ENCODE data around the gene SLC37A1.

Gene SLC37A1

DNA sequence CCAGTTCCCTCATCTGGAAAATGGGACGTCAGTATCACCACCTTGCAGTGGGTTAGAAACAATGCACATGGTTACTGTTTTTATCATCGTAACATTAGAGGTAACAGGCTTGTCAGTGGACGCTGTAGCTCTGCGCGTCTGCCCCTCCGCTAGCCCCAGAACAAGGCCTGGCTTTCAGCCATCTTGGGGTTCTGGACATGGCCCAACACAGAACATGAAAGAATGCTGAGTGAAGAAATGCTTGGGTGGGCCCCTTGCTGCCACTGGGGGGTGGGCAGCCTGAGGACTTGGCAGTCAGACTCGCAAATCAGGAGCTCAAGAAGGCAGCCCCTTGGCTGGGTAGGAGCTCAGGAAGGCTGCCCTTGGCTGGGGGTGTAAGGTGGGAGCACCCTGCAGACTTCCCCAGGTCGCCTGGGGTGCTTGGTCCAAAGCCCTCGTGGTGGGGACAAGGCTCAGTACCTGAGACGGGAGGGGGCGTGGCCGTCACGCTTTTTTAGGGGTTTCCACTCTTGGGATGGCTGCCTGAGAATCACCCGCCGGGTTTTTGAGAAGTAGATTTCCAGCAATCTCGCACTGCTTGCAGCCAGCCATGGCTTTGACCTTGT lies 51.7 kb downstream of the SLC37A1 start:
- no peak for DNase-seq

DNA sequence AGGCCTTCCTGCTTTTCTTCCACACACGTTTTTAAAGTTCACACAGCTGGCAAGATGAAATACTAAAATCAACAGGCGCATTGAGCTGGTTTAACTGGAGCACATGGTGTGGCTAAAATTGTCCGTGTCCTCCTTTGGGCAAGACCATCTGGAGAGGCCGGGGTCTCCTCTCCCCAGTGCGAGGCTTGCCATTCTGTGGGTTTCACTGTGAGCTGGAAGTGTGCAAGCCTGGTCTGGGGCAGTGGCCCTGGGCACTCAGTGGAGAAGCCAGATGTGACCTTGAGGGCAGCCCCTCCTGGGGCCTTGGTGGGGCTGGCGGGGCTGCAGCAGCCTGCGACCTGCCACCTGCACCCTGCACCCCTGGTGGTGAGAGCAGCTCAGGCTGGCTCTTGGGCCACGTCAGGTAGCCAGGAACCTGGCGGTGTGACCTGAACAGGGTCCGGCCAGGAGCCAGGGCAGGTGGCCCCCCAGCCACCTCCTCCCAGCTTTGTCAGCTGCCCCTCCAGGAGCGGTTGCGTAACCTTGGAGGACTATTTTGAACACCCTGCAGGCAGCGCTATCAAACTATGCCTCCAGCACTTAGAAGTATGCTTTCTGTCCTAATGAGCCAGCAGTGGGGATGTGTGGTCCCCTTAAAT lies 52.4 kb downstream of the SLC37A1 start:
- DNase-seq = no peak

- no peak for DNase-seq
Measured at GRCh38 chr21:42566524-42567213, 53.0 kb downstream of the SLC37A1 start.

DNA sequence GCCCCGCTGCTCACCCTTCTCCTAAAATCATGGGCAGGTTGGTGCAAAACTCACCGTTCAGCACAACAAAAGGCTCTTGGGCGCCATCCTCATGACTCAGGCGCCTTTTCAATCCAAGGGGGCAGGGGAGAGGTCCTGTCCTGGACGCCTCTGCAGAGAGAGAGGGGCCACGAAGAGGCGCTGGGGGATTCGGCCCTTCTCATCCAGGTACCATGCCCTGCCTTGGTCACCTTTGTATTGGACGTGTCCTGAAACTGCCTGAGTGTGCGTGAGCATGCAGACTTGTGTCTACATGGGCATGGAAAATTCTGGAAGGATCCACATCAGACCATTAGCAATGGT lies 53.5 kb downstream of the SLC37A1 start:
- DNase-seq = no peak

DNA sequence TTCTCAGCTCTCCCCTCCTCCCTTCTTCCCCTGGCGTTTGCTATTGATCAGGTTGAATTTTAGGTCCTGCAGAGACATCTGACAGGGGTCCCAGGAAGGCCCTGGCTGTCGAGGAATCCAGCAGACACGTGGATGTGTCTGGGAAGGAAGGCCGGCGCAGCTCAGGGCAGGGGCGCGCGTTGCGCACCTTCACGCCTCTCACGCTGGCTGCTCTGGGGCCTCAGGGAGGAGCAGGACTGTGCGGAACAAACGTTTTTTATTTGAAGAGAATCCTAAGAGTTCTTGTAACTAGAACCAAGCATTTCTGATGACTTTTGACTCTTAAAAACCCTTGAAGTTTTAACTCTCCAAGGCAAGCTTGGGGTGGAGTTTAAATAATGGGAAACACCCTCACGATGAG lies 54.2 kb downstream of the SLC37A1 start:
- DNase-seq = no peak

DNA sequence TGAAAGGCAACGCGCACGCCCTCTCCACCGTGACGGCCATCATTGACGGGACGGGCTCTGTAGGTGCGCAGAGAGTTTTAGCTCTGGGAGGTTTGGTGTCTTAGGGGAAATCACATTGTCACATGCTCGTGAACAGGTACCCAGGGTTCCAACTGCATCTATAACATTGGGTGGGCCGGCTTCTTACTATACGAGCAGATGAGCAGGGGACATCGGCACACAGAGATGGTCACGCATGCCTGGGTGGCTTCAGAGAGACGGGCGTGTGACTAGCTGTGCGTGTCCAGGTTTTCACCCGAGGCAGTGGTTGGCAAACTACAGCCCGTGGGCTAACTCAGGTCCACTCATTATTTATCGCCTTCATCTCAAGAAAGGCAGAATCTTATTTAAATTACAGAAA lies 54.7 kb downstream of the SLC37A1 start:
- DNase-seq = no peak

GRCh38 chr21:42568866-42569731 lies 55.4 kb downstream of the SLC37A1 start:
- peak; percentile 43 for DNase-seq

- DNase-seq = no peak
Measured at GRCh38 chr21:42569732-42570301, 56.2 kb downstream of the SLC37A1 start.

- no peak for DNase-seq
Measured at GRCh38 chr21:42570362-42570761, 56.7 kb downstream of the SLC37A1 start.

DNA sequence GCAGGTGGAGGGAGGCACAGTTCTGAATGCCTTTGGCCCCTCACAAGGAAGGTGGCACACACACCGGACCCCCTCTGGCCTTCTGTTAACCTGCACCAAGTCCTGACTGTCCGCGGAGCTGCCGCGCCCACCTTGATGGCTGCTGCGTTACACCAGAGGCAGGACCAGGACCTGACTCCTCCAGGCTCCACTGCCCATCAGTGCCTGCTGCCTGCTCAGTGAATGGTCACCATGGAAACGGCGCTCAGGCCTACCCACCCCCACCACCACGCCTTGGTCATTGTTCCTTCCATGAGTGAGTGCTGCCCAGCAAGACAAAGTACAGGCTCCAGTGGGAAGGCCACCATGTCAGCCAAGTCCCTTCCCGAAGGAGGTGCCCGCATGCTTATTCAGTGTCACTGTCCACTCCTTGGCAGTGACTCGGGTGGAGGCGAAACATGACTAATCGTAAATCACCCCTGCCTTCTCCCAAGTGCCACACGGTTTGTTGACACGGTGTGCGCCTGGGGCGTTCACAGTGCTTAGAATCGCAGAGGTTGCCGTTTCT lies 57.3 kb downstream of the SLC37A1 start:
- DNase-seq = peak; percentile 62

DNA sequence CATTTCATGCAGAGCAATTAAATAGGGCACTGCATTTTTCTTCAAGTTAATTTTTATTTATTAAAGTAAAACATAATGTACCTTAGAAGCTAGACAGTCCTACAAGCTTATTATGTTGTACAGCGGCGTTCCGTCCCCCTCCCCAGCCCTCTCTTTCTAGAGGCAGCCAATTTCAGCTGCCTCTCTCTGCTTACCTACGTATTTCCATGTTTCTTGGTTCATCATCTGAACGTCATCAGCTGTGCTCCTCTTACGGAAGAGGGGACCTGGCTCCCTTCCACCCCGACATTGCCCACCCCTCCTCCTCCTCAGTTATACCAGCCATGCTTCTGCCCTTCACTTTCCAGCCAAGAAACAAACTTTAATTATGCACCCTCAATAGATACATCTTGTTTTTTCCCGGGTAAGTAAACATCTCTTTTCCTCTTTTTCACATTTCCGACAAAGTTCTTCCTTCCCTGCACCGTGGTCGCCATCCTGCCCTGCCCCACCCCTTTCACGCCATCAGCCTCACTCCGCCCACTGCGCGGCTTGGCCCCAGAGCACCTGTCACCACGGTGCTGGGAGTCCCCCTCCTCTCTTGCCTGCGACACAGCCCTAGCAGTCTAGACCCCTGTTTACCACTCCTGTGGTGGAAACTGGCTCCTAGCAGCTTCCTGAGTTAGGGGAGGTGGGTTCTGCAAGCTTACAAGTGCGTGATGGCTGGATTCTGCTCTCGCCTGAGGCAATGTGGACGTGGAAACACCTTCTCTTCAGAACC lies 57.9 kb downstream of the SLC37A1 start:
- DNase-seq = no peak

DNA sequence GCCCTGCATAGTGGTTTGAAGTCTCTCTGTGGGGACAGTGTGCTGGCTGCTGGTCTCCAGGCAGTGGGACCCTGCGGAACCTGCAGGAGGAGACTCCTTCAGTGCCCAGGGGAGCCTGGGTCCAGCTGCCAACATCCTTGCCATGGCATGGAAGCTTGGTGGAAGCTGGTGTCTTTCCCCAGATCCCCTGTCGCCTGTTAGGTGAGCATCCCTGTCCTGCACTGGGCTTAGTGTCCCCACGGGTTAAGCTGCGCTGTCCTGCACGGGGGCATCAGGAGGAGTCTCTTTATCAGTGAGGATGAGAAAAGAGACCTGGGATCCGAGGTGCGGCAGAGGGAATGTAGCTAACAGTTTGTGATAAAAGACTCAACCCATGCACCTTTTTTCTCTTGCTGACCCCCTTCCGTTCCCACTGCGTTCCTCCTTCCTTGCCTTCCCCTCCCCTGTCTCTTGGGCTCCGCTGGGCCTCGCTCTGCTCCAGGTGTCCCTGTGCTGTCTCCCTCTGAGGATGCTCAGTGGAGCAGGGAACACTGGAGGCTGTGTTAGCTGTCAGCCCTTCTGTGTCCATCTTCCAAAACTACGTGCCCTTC lies 59.3 kb downstream of the SLC37A1 start:
- no peak for DNase-seq

GRCh38 chr21:42574234-42575027 lies 60.8 kb downstream of the SLC37A1 start:
- DNase-seq = no peak

DNA sequence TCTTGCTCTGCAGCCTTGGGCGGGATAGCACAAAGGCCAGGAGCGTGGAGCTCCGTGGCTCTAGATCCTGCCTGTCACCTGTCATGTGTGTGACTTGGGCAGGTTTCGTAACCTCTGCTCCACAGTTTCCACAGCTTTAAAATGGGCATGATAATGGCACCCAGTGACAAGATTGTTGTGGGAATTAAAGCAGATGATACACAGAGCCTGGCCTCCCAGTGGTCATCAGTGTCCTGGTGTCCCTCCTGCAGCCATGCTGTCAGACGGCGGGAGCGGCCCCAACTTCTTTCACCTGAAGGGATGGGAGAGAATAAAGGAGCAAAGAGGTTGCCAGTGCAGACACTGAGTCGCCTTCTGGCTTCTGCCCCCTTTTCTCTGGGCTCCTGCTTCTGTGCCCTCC lies 61.5 kb downstream of the SLC37A1 start:
- DNase-seq = no peak

DNA sequence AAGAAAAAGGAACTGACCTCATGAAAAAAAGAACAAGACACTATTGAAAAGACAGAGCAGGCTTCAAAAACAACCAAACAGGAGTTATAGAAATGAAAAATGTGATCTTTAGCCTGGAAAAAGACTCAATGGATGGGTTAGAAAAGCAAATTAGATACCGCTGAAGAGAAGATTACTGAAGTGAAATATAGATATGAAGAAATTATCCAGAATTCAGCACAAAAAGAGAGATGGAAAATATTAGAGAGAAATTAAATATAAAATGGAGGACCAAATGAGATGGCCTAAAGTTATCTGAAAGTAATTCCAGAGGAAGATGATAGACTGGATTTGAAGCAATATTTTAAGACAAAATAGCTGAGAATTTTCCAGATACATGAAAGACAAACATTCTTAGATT lies 63.0 kb downstream of the SLC37A1 start:
- no peak for DNase-seq

GRCh38 chr21:42578034-42578433 lies 64.4 kb downstream of the SLC37A1 start:
- DNase-seq = no peak

DNA sequence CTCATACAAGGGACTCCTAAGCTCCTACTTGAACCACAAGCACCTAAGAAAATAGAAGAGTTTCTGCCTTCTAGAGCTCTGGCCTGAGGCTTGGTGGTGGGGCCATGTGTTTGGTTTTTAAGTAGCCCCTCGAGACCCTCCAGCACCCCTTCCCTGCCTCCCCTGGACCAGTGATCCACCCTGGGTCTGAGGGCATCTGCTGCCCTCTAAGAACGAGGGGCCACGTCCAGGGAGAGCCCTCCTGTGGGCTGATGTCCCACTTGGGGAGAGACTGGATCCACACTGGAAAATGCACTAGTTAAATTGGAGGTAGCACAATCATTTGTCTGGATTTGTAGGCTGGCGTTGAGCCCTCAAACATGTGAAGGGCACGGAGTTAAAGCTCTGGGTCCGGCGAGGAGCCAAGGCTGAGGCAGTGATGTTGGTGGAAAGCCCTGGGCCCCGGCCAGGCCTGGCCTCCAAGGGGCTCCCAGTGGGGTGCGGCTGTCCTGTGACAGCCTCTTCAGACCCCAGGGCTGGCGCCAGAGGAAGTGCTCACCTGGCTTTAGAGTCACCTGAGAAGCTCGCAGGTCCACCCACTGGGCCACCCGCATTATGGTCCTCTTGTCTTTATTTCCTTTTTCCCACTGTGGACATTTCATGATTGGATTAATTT lies 65.2 kb downstream of the SLC37A1 start:
- DNase-seq = no peak

DNA sequence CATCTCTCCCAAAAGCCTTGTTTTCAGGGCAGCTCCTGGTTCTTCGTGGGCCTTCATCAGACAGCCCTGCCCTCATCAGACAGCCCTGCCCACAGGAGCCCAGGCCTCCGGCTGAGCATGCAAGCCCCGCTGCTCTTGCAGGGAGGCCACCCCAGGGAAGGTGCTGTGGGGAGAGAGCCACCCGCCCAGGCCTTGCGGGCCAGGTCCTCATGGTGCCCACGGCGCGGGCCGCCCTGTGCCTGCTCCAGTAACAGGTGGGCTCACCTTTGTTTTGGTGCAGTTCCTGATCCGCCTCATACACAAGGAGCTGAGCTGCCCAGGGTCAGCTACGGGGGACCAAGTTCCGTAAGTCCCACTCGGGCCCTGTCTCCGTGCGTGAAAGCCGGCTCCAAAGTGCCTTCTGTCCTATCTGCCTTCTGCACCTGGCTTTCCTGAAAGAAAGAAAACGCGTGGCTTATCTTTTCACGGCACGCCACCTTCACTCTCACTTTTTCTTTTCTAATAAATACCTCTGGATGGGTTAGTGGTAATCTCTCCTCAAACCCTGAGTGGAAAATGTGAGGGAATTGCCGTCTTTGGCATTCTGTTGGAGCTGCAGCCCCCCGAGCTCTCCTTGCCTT lies 65.9 kb downstream of the SLC37A1 start:
- DNase-seq = no peak

DNA sequence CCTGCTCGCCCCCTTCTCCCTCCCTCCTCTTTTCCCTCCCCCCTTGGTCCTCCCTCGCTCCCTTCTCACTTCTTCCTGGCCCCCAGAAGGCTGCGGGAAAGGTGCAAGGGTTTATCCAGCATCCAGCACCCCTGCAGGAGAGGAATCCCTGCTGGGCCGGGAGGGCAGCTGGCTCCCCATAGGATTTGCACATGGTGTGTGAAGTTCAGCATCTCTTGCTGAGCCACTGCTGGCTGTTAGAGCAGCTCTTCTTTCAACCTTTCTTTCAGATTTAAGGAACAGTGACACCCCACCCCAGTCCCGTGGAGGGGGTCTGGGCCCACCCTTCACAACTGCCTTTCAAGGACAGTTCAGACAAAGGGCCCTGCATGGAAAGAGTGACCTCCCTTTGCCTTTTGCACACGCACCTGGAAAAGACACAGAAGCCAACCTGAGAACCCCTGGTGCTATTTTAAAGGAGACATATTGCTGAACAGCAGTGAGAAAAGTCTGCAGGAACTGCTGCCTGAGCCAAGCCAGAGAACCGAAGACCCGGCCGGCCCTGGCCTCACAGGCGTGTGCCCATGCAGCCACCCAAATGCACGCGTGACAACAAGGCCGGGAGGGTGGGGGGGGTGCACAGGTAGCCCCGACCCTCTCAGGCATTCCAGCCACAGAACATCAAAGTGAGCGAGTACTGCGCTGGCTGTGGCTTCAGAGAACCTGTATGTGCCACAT lies 66.6 kb downstream of the SLC37A1 start:
- no peak for DNase-seq
